Measurements from ENCODE around the gene RIN1. TPM values are rescaled to one million over a fixed set of nuclear protein-coding genes. Genes with fewer than 3 reads are reported as not detected.

Gene RIN1
- total RNA-seq, 2 experiments from 2014 or later: 1.2 to 1.6 TPM

GRCh38 chr11:66341502-66342126 lies 5.4 kb upstream of the RIN1 start:
- Mint-ChIP-seq H3K36me3 (ENCODE audit: low read depth) (peaks cover 70% of the 10 kb centered on the region), H3K4me1 (ENCODE audit: low read depth) (peaks cover 44% of the 10 kb centered on the region), H3K9me3 (no peaks in the 10 kb centered on the region), H3K4me3 (peak overlapping the region; percentile 48), H3K27me3 (no peaks in the 10 kb centered on the region), H3K27ac (peak overlapping the region; percentile 30)
- H3K27ac ChIP-seq (ENCODE audit: low read depth in 1 of 2, low read length in 2 of 2): no peak overlapping the region
- TF ChIP-seq CTCF (IDR thresholded peaks at IDR 0.05): no peak
- no peaks in the 10 kb centered on the region for H3K9me3 ChIP-seq (ENCODE audit: control insufficient read depth in 1 of 2, insufficient read depth in 1 of 2, low read length in 2 of 2)
- ATAC-seq (ENCODE audit: poor library complexity) (no peak), DNase-seq (peak in 1 of 14 experiments; percentile 15)
- ChIA-PET CTCF (interaction anchor here (1.6 kb wide), 1 partner anchor 44 kb away, joined by 3 read pairs; no protein-coding TSS in a partner anchor), POLR2A (interaction anchor here (0.5 to 1.4 kb wide), 2 partner anchors 29 to 30 kb away, joined by 3 to 4 read pairs; partner anchors contain the start of gene SLC29A2)
- no peaks in the 10 kb centered on the region for H3K27me3 ChIP-seq (ENCODE audit: control insufficient read depth in 1 of 2, insufficient read depth in 2 of 2, low read length in 2 of 2)
- H3K4me1 ChIP-seq (ENCODE audit: insufficient read depth, low read length): peaks cover 43% of the 10 kb centered on the region
- no peak overlapping the region for H3K4me3 ChIP-seq (ENCODE audit: low read length)
- peaks cover 55% of the 10 kb centered on the region for H3K36me3 ChIP-seq (ENCODE audit: insufficient read depth, low read length)
- intact Hi-C loops (cut with DNase I, micrococcal nuclease): loop anchor here in 1 of 2 experiments (10.0 kb wide), 1 partner anchor 1257 kb away; the partner anchor contains the start of genes CDCA5 and ZFPL1

DNA sequence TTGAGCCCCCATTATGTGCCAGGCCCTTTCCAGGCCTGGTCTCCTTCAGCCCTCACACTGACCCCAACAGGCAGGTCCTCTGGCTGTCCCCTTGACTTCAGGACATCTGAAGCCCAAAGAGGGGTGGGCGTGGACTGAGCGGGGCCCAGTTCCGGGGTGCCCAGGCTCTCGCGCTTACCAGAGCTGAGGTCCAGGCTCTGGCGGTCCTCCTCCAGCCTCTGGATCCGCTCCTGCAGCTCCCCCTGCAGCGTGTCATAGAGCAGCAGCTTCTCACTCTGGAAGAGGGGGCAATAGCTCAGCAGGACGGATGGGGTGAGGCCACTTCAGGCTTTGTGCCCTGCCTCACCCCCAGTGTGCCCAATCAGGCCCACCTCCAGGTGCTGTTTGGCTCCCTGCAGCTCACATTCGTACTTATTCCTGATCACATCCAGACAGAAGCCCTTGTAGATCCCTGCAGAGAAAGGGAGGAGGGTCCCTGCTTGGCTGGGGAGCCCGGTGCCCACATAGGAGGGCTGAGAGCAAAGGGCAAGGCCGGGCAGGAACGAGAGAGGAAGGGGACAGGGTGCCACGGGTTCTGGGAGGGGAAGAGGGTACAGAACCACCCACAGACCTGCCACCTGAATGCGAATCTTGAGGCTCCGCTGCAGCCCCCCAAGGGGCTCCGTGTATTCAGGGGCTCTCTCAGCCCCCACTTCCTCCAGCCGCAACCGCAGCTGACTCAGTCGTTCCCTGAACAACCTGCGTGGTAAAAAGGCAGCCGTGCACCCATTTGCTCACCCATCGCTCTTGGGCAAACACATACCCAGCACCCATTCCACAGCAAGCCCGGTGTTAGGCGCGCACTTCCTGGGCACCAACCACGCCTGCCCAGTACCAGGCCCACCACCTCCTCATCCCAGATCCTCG lies 4.6 kb upstream of the RIN1 start:
- no peak overlapping the region for H3K27ac ChIP-seq (ENCODE audit: low read depth in 1 of 2, low read length in 2 of 2)
- Mint-ChIP-seq H3K4me3 (peak overlapping the region; percentile 48), H3K4me1 (ENCODE audit: low read depth) (peaks cover 45% of the 10 kb centered on the region), H3K27me3 (no peaks in the 10 kb centered on the region), H3K36me3 (ENCODE audit: low read depth) (peaks cover 70% of the 10 kb centered on the region), H3K27ac (no peak overlapping the region), H3K9me3 (no peaks in the 10 kb centered on the region)
- intact Hi-C loops (cut with DNase I, micrococcal nuclease): loop anchor here in 1 of 2 experiments (10.0 kb wide), 1 partner anchor 1256 kb away; the partner anchor contains the start of genes CDCA5 and ZFPL1
- H3K27me3 ChIP-seq (ENCODE audit: control insufficient read depth in 1 of 2, insufficient read depth in 2 of 2, low read length in 2 of 2): no peaks in the 10 kb centered on the region
- peaks cover 55% of the 10 kb centered on the region for H3K36me3 ChIP-seq (ENCODE audit: insufficient read depth, low read length)
- ATAC-seq (ENCODE audit: poor library complexity) (no peak), DNase-seq (no peak)
- TF ChIP-seq CTCF (IDR thresholded peaks at IDR 0.05): no peak
- POLR2A ChIA-PET: interaction anchor here (0.5 to 1.4 kb wide), 2 partner anchors 29 to 31 kb away, joined by 3 to 4 read pairs; partner anchors contain the start of gene SLC29A2
- H3K4me3 ChIP-seq (ENCODE audit: low read length): no peak overlapping the region
- CTCF ChIA-PET: no interaction called here
- H3K9me3 ChIP-seq (ENCODE audit: control insufficient read depth in 1 of 2, insufficient read depth in 1 of 2, low read length in 2 of 2): no peaks in the 10 kb centered on the region
- H3K4me1 ChIP-seq (ENCODE audit: insufficient read depth, low read length): peaks cover 43% of the 10 kb centered on the region

DNA sequence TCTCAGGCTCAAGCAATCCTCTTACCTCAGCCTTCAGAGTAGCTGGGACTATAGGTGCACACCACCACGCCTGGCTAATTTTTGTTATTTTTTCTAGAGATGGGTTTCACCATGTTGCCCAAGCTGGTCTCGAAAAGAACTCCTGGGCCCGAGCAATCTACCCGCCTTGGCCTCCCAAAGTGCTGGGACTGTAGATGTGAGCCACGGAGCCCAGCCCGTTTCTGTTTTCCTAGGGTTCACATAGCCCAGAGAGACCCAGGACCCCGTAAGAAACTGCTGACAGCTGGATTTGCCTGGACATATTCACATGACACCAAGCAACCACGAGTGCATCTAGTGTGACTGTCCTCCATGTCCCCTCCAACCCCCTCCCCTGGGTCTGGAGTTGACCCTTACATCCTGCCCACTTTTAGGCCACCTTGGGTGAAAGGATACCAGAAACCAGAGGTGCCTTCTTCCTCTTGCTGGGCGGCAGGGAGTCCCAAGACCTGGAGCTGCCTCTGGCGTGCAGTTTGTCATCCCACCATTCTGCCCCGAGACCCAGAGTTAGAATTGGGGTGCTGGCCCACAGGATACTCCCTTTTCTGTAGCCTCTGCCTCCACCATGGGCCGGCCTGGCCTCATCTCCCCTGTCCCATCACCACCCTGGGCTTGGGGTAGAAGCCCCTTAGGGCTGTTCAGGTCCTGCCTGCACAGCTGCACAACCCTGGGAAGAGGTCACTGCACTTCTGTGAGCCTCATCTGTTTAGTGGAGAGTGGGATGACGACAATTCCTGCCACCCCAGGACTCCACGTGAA lies 3.7 kb upstream of the RIN1 start:
- Mint-ChIP-seq H3K4me1 (ENCODE audit: low read depth) (peaks cover 42% of the 10 kb centered on the region), H3K27me3 (no peaks in the 10 kb centered on the region), H3K27ac (no peak overlapping the region), H3K4me3 (no peak overlapping the region), H3K9me3 (no peaks in the 10 kb centered on the region), H3K36me3 (ENCODE audit: low read depth) (peaks cover 65% of the 10 kb centered on the region)
- no peak overlapping the region for H3K4me3 ChIP-seq (ENCODE audit: low read length)
- H3K27me3 ChIP-seq (ENCODE audit: control insufficient read depth in 1 of 2, insufficient read depth in 2 of 2, low read length in 2 of 2): no peaks in the 10 kb centered on the region
- TF ChIP-seq CTCF (IDR thresholded peaks at IDR 0.05): no peak
- H3K36me3 ChIP-seq (ENCODE audit: insufficient read depth, low read length): peaks cover 55% of the 10 kb centered on the region
- no peak overlapping the region for H3K27ac ChIP-seq (ENCODE audit: low read depth in 1 of 2, low read length in 2 of 2)
- ATAC-seq (ENCODE audit: poor library complexity) (no peak), DNase-seq (peak in 1 of 14 experiments; percentile 16)
- POLR2A ChIA-PET: interaction anchor here (1.4 kb wide), 1 partner anchor 28 kb away, joined by 4 read pairs; no protein-coding TSS in a partner anchor
- no peaks in the 10 kb centered on the region for H3K9me3 ChIP-seq (ENCODE audit: control insufficient read depth in 1 of 2, insufficient read depth in 1 of 2, low read length in 2 of 2)
- CTCF ChIA-PET: no interaction called here
- intact Hi-C loops (cut with DNase I, micrococcal nuclease): loop anchor here in 1 of 2 experiments (10.0 kb wide), 1 partner anchor 1255 kb away; the partner anchor contains the start of genes CDCA5 and ZFPL1
- peaks cover 43% of the 10 kb centered on the region for H3K4me1 ChIP-seq (ENCODE audit: insufficient read depth, low read length)
